ENCODE results near the gene G6PC1.

Gene G6PC1

DNA sequence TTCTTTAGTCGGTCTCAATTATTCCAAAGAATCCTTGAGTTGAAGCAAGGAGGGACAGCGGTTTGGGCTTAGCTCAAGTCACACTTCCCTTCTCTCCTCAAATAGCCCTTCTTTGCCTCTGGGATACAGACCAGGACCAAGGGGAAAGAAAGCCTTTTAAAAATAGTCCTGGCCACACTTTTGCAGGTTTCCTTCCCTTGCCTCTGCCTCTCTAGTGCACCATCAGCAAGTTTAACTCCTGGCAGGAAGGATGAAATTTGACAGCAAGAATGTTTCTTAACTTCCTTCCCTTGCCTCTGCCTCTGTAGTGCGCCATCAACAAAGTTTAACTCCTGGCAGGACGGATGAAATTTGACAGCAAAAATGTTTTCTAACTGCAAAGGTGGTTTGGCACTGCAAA, 7.2 kb upstream of the G6PC1 start:
- Histone ChIP-seq H3K4me2 (ENCODE audit: low read length) (no peak overlapping the region), H3K9me3 (ENCODE audit: control insufficient read depth, insufficient read depth, low read length) (no peaks in the 10 kb centered on the region), H3K27me3 (ENCODE audit: control insufficient read depth, low read length) (peaks cover 15% of the 10 kb centered on the region), H3K79me2 (ENCODE audit: control insufficient read depth, low read length) (no peaks in the 10 kb centered on the region), H4K20me1 (ENCODE audit: control insufficient read depth, insufficient read depth, low read depth, low read length) (no peaks in the 10 kb centered on the region), H3K36me3 (ENCODE audit: control insufficient read depth, low read length) (no peaks in the 10 kb centered on the region), H3K4me1 (ENCODE audit: control insufficient read depth, low read length) (no peaks in the 10 kb centered on the region), H3K9me2 (replicated peaks; ENCODE audit: control insufficient read depth, low read length) (no peaks in the 10 kb centered on the region), H3F3A (ENCODE audit: control insufficient read depth, insufficient read depth) (no peaks in the 10 kb centered on the region), H3K27ac (ENCODE audit: low read depth, low read length) (no peak overlapping the region), H3K4me3 (ENCODE audit: low read length) (no peak overlapping the region)
- no peak for TF ChIP-seq EZH2phosphoT487 (IDR thresholded peaks at IDR 0.05; ENCODE audit: borderline replicate concordance, low read length)
- TF ChIP-seq, protein P1, sequence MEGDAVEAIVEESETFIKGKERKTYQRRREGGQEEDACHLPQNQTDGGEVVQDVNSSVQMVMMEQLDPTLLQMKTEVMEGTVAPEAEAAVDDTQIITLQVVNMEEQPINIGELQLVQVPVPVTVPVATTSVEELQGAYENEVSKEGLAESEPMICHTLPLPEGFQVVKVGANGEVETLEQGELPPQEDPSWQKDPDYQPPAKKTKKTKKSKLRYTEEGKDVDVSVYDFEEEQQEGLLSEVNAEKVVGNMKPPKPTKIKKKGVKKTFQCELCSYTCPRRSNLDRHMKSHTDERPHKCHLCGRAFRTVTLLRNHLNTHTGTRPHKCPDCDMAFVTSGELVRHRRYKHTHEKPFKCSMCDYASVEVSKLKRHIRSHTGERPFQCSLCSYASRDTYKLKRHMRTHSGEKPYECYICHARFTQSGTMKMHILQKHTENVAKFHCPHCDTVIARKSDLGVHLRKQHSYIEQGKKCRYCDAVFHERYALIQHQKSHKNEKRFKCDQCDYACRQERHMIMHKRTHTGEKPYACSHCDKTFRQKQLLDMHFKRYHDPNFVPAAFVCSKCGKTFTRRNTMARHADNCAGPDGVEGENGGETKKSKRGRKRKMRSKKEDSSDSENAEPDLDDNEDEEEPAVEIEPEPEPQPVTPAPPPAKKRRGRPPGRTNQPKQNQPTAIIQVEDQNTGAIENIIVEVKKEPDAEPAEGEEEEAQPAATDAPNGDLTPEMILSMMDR (IDR thresholded peaks at IDR 0.05; ENCODE audit: low read depth, low read length, poor library complexity, severe bottlenecking): no peak

DNA sequence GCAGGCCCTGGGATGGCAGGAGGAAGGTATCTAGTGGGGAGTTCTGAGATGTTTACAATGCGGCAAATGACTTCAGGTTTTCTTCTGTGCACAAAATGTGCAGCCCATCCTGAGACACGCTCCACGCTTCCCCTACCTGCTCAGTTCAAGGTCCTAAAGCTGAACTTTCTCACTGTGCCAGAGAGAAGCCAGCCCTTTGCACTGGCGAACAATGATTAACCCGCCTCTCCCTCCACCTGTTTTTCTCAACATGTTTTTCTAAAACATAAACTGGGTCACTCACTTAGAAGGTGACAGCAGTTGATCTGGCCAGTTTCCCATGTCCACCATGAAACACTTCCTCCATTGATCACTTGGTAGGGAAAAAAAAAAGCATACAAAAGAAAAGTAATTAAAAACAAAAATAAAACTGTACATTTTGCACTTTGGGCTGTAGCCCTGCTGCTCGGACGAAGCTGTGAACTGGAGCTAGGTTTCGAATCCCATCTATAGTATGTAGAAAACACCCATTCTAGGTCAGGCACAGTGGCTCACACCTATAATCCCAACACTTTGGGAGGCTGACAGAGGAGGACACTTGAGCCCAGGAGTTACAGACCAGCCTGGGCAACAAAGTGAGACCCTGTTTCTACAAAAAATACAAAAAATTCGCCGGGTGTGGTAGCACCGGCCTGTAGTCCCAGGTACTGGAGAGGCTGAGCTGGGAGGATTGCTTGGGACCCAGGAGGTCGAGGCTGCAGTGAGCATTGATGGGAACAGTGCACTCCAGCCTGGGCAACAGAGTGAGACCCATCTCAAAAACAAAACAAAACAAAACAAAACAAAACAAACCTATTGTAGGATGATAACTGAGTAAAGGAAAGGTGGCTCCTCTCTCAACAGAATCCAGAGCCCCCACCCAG, 6.1 kb upstream of the G6PC1 start:
- Histone ChIP-seq H3K9me2 (replicated peaks; ENCODE audit: control insufficient read depth, low read length) (no peaks in the 10 kb centered on the region), H3K27me3 (ENCODE audit: control insufficient read depth, low read length) (peaks cover 11% of the 10 kb centered on the region), H3F3A (ENCODE audit: control insufficient read depth, insufficient read depth) (no peaks in the 10 kb centered on the region), H3K4me3 (ENCODE audit: low read length) (no peak overlapping the region), H3K9me3 (ENCODE audit: control insufficient read depth, insufficient read depth, low read length) (no peaks in the 10 kb centered on the region), H3K4me1 (ENCODE audit: control insufficient read depth, low read length) (no peaks in the 10 kb centered on the region), H3K27ac (ENCODE audit: low read depth, low read length) (no peak overlapping the region), H3K36me3 (ENCODE audit: control insufficient read depth, low read length) (no peaks in the 10 kb centered on the region), H4K20me1 (ENCODE audit: control insufficient read depth, insufficient read depth, low read depth, low read length) (no peaks in the 10 kb centered on the region), H3K4me2 (ENCODE audit: low read length) (no peak overlapping the region), H3K79me2 (ENCODE audit: control insufficient read depth, low read length) (no peaks in the 10 kb centered on the region)
- no peak for TF ChIP-seq EZH2phosphoT487 (IDR thresholded peaks at IDR 0.05; ENCODE audit: borderline replicate concordance, low read length)
- TF ChIP-seq, protein P1 (IDR thresholded peaks at IDR 0.05; ENCODE audit: low read depth, low read length, poor library complexity, severe bottlenecking): no peak

DNA sequence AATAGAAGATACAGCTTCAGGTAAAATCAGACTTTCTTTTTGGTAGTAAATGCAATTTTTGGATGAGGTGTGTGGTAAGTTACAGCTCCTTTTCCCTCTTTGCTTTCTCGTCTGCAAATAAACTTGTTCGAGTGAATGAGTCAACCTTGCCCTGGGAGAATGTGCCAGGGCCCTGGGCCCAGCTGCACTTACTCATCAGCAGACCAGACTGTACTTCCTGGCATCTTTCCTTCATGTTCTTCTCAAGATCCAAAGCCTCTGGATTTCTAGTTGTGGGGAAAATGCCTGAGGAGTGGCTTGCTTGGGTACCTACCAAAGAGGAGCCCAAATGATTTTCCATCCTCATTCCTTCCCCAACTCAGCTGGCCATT, 5.4 kb upstream of the G6PC1 start:
- Histone ChIP-seq H3K4me2 (ENCODE audit: low read length) (no peak overlapping the region), H4K20me1 (ENCODE audit: control insufficient read depth, insufficient read depth, low read depth, low read length) (no peaks in the 10 kb centered on the region), H3K9me2 (replicated peaks; ENCODE audit: control insufficient read depth, low read length) (no peaks in the 10 kb centered on the region), H3K27ac (ENCODE audit: low read depth, low read length) (no peak overlapping the region), H3F3A (ENCODE audit: control insufficient read depth, insufficient read depth) (no peaks in the 10 kb centered on the region), H3K4me1 (ENCODE audit: control insufficient read depth, low read length) (no peaks in the 10 kb centered on the region), H3K36me3 (ENCODE audit: control insufficient read depth, low read length) (no peaks in the 10 kb centered on the region), H3K79me2 (ENCODE audit: control insufficient read depth, low read length) (no peaks in the 10 kb centered on the region), H3K9me3 (ENCODE audit: control insufficient read depth, insufficient read depth, low read length) (no peaks in the 10 kb centered on the region), H3K27me3 (ENCODE audit: control insufficient read depth, low read length) (peaks cover 11% of the 10 kb centered on the region), H3K4me3 (ENCODE audit: low read length) (no peak overlapping the region)
- TF ChIP-seq, protein P1 (IDR thresholded peaks at IDR 0.05; ENCODE audit: low read depth, low read length, poor library complexity, severe bottlenecking): no peak
- no peak for TF ChIP-seq EZH2phosphoT487 (IDR thresholded peaks at IDR 0.05; ENCODE audit: borderline replicate concordance, low read length)

All from DOHH2 (cell line).